B cell (primary cell): ENCODE results near the gene AUTS2. TPM values are rescaled to one million over a fixed set of nuclear protein-coding genes. Genes with fewer than 3 reads are reported as not detected.

ENCODE experiments used
- ATAC-seq: fragments of 200-7000 bp; cut with Tn5 transposase; one replicate; pipeline ENCODE4 v1.10.0; 2021; ENCODE audit warnings: low read depth, mild to moderate bottlenecking, moderate number of reproducible peaks, moderate library complexity
- CTCF ChIA-PET: fragments of 350-600 bp; sonication (Branson Sonifier 250); formaldehyde crosslinking; loops from one replicate; lab custom pipeline; 2021; ENCODE audit warnings: antibody characterized with exemption, inconsistent platforms; lab: Charles Lee
- POLR2A ChIA-PET: fragments of 350-600 bp; sonication (Branson Sonifier 250); formaldehyde crosslinking; loops from one replicate; lab custom pipeline; 2021; ENCODE audit warnings: antibody characterized with exemption; lab: Charles Lee
- DNase-seq: peaks from one replicate; pipeline ENCODE4 v3.0.0; 2013
- H2AFZ ChIP-seq: 2 replicates; pipeline ENCODE4 v1.6.1; 2012; ENCODE audit warnings: mild to moderate bottlenecking, low read depth, low read length; ENCODE audit not compliant: insufficient read depth, poor library complexity, severe bottlenecking
- H3K27ac ChIP-seq, 2 donors: 1 replicate in 1 of 2; 2 replicates in 1 of 2; pipeline ENCODE4 v1.5.1; 2012 to 2013; ENCODE audit warnings: low read length in 2 of 2, mild to moderate bottlenecking in 2 of 2, moderate library complexity in 1 of 2
- H3K27me3 ChIP-seq, 4 experiments: fragments of 200-600 bp in 1 of 4; sonication (generic) in 1 of 4; replicated peaks in 1 of 4; 1 replicate in 2 of 4; 2 replicates in 2 of 4; pipeline versions ENCODE4 v1.6.1 to v1.7.0; 2013 to 2016; ENCODE audit warnings: low read length in 3 of 4, mild to moderate bottlenecking in 2 of 4, mixed read lengths in 1 of 4, moderate library complexity in 1 of 4; ENCODE audit not compliant: insufficient read depth in 4 of 4, control insufficient read depth in 3 of 4; ENCODE audit errors: control extremely low read depth in 1 of 4
- H3K36me3 ChIP-seq, 2 experiments: replicated peaks in 1 of 2; 1 replicate in 1 of 2; 2 replicates in 1 of 2; pipeline versions ENCODE4 v1.6.1 to v1.7.1; 2013; ENCODE audit warnings: low read length in 1 of 2; ENCODE audit not compliant: insufficient read depth in 2 of 2, control insufficient read depth in 1 of 2; ENCODE audit errors: control extremely low read depth in 1 of 2, extremely low read depth in 1 of 2
- H3K4me1 ChIP-seq, 2 donors: fragments of 200-600 bp in 1 of 2; sonication (generic) in 1 of 2; 1 replicate in 1 of 2; 2 replicates in 1 of 2; pipeline versions ENCODE4 v1.5.1 to v1.6.1; 2013 to 2017; ENCODE audit warnings: low read length in 2 of 2; ENCODE audit not compliant: control insufficient read depth in 2 of 2, insufficient read depth in 2 of 2
- H3K4me2 ChIP-seq: replicated peaks from 2 replicates; pipeline ENCODE3; 2012; ENCODE audit warnings: mild to moderate bottlenecking, low read depth, low read length; ENCODE audit not compliant: poor library complexity, severe bottlenecking
- H3K4me3 ChIP-seq, 5 experiments: fragments of 200-600 bp in 1 of 5; sonication (generic) in 1 of 5; 1 replicate in 3 of 5; 2 replicates in 2 of 5; pipeline versions ENCODE4 v1.5.1 to v1.7.0; 2011 to 2016; ENCODE audit warnings: low read length in 4 of 5, mild to moderate bottlenecking in 4 of 5, low read depth in 2 of 5, control low read depth in 1 of 5, moderate library complexity in 1 of 5; ENCODE audit not compliant: insufficient read depth in 1 of 5; ENCODE audit errors: control extremely low read depth in 1 of 5, extremely low read depth in 1 of 5
- H3K79me2 ChIP-seq: fragments of 200-600 bp; sonication (generic); one replicate; pipeline ENCODE4 v1.6.0; 2016; ENCODE audit warnings: low read length; ENCODE audit not compliant: control insufficient read depth, insufficient read depth
- H3K9ac ChIP-seq: fragments of 200-600 bp; sonication (generic); 2 replicates; pipeline ENCODE4 v1.6.1; 2017; ENCODE audit warnings: mild to moderate bottlenecking, low read length, moderate library complexity
- H3K9me3 ChIP-seq, 3 donors: one replicate each; pipeline versions ENCODE4 v1.6.1 to v1.7.1; 2013; ENCODE audit warnings: low read length in 2 of 3; ENCODE audit not compliant: control insufficient read depth in 2 of 3, insufficient read depth in 1 of 3; ENCODE audit errors: control extremely low read depth in 1 of 3
- H4K20me1 ChIP-seq: 2 replicates; pipeline ENCODE4 v1.6.0; 2012; ENCODE audit warnings: mild to moderate bottlenecking, low read length; ENCODE audit not compliant: insufficient read depth, control insufficient read depth, poor library complexity, severe bottlenecking
- H3K27ac Mint-ChIP-seq: one replicate; pipeline ENCODE4 v1.8.0; 2021; ENCODE audit warnings: mixed read lengths
- H3K27me3 Mint-ChIP-seq: one replicate; pipeline ENCODE4 v1.8.0; 2021; ENCODE audit warnings: mixed read lengths
- H3K4me1 Mint-ChIP-seq: one replicate; pipeline ENCODE4 v1.8.0; 2021; ENCODE audit warnings: mixed read lengths
- H3K4me3 Mint-ChIP-seq: one replicate; pipeline ENCODE4 v1.8.0; 2021; ENCODE audit warnings: mixed read lengths
- H3K9me3 Mint-ChIP-seq: one replicate; pipeline ENCODE4 v1.8.0; 2022; ENCODE audit warnings: mixed read lengths; ENCODE audit not compliant: insufficient read depth
- CTCF ChIP-seq: fragments of 200-600 bp; IDR thresholded peaks from one replicate; pipeline ENCODE4 v1.8.0; 2022; ENCODE audit warnings: antibody characterized with exemption, mild to moderate bottlenecking
- EZH2 ChIP-seq: IDR thresholded peaks from 2 replicates; pipeline ENCODE4 v1.6.1; 2012; ENCODE audit warnings: borderline replicate concordance, low read depth, mild to moderate bottlenecking, moderate library complexity, low read length; ENCODE audit not compliant: insufficient read depth, poor library complexity, severe bottlenecking
- WGBS: methylation state at CpG from one replicate; pipeline ENCODE4 v1.1.5; 2013; ENCODE audit warnings: missing lambda C conversion rate; ENCODE audit not compliant: insufficient coverage; 5-methylcytosine and 5-hydroxymethylcytosine counted together
- intact Hi-C: fragments of 100-400 bp; cut with micrococcal nuclease; formaldehyde crosslinking; loops from one replicate; pipeline ENCODE4 v1.10.0; 2022
- polyA plus RNA-seq: library from polyadenylated mRNA; depleted of rRNA; stranded (reverse); fragments of >200 nt; gene quantifications from 2 replicates; pipeline ENCODE4 v1.2.3, GENCODE V29; 2012
- total RNA-seq, 2 donors: library from RNA; stranded (reverse); fragments of 120-200 nt in 1 of 2; gene quantifications; 1 replicate in 1 of 2; 2 replicates in 1 of 2; pipeline versions ENCODE4 v1.2.3 to v1.2.4, GENCODE V29; 2013 to 2022

AUTS2 gene
- total and polyA plus RNA-seq, 2 donors (not counting 1 experiment from before 2014, with no cell fraction given) = 22.3 to 35.0 TPM

- peaks cover 3% of the 10 kb centered on the region for H3K4me1 Mint-ChIP-seq
- POLR2A ChIA-PET = no interaction called here
- TF ChIP-seq CTCF (peak; percentile 48), EZH2 (no peak)
- Histone ChIP-seq H3K9ac (no peak overlapping the region), H3K4me3 (no peak overlapping the region), H3K27ac (no peak overlapping the region), H3K27me3 (no peaks in the 10 kb centered on the region), H3K9me3 (no peaks in the 10 kb centered on the region), H3K36me3 (no peaks in the 10 kb centered on the region), H3K79me2 (no peaks in the 10 kb centered on the region), H3K4me1 (no peaks in the 10 kb centered on the region), H4K20me1 (no peaks in the 10 kb centered on the region), H3K4me2 (no peak overlapping the region), H2AFZ (no peak overlapping the region)
- no peaks in the 10 kb centered on the region for H3K9me3 Mint-ChIP-seq
- CTCF ChIA-PET = interaction anchor here (1.0 to 1.2 kb wide), 2 partner anchors 13 to 196 kb away, joined by 4 to 5 read pairs; no protein-coding TSS in a partner anchor
- DNase-seq (no peak), ATAC-seq (no peak)
- intact Hi-C loops = no loop called here
- 55% methylated on average over 2 of the region's 4 CpGs for WGBS
- no peaks in the 10 kb centered on the region for H3K27me3 Mint-ChIP-seq
- no peak overlapping the region for H3K27ac Mint-ChIP-seq
- no peak overlapping the region for H3K4me3 Mint-ChIP-seq
Observed at GRCh38 chr7:69677054-69677852, 79.0 kb downstream of the AUTS2 start.

- POLR2A ChIA-PET = no interaction called here
- Histone ChIP-seq H3K27ac (no peak overlapping the region), H3K27me3 (no peaks in the 10 kb centered on the region), H3K79me2 (peaks cover 6% of the 10 kb centered on the region), H3K9ac (no peak overlapping the region), H3K36me3 (no peaks in the 10 kb centered on the region), H3K4me3 (no peak overlapping the region), H2AFZ (no peak overlapping the region), H3K4me1 (no peaks in the 10 kb centered on the region), H4K20me1 (no peaks in the 10 kb centered on the region), H3K4me2 (no peak overlapping the region), H3K9me3 (no peaks in the 10 kb centered on the region)
- H3K4me3 Mint-ChIP-seq = no peak overlapping the region
- H3K27ac Mint-ChIP-seq = no peak overlapping the region
- no peaks in the 10 kb centered on the region for H3K27me3 Mint-ChIP-seq
- H3K9me3 Mint-ChIP-seq = no peaks in the 10 kb centered on the region
- H3K4me1 Mint-ChIP-seq = peaks cover 3% of the 10 kb centered on the region
- DNase-seq = no peak
- CTCF ChIA-PET = no interaction called here
- ATAC-seq = no peak
- 74% methylated on average over 3 of the region's 4 CpGs for WGBS
- intact Hi-C loops = no loop called here
- TF ChIP-seq EZH2 = no peak
- TF ChIP-seq CTCF = no peak
Observed at GRCh38 chr7:69677881-69678493, 79.7 kb downstream of the AUTS2 start.
